Measurements from ENCODE around the gene SLCO3A1.

SLCO3A1 gene

DNA sequence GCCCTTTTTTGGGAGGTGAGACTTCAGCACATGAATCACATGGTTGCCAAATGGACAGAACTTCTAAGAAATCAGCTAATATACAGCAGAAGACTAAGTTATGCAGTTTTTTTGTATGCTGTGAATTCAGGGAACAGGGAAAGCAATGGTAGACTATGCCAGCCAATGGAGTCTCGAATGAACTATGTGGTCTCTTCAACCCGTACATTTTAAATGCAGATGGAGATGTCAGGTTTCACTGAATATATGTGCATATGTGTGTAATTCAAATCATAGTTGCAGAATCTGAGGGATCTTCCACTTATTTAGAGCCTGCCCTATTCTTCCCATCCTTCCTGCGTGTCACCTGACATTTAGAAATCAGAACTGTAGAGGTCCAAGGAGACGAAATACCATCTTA lies 187.9 kb downstream of the SLCO3A1 start:
- no peak for DNase-seq (ENCODE audit: low read depth)
- TF ChIP-seq, protein P1, sequence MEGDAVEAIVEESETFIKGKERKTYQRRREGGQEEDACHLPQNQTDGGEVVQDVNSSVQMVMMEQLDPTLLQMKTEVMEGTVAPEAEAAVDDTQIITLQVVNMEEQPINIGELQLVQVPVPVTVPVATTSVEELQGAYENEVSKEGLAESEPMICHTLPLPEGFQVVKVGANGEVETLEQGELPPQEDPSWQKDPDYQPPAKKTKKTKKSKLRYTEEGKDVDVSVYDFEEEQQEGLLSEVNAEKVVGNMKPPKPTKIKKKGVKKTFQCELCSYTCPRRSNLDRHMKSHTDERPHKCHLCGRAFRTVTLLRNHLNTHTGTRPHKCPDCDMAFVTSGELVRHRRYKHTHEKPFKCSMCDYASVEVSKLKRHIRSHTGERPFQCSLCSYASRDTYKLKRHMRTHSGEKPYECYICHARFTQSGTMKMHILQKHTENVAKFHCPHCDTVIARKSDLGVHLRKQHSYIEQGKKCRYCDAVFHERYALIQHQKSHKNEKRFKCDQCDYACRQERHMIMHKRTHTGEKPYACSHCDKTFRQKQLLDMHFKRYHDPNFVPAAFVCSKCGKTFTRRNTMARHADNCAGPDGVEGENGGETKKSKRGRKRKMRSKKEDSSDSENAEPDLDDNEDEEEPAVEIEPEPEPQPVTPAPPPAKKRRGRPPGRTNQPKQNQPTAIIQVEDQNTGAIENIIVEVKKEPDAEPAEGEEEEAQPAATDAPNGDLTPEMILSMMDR (conservative IDR thresholded peaks at IDR 0.05; ENCODE audit: low read depth, low read length), result no peak
- no peak overlapping the region for H3K4me3 ChIP-seq (ENCODE audit: low read length)

- DNase-seq (ENCODE audit: low read depth), result no peak
- TF ChIP-seq, protein P1 (conservative IDR thresholded peaks at IDR 0.05; ENCODE audit: low read depth, low read length), result no peak
- H3K4me3 ChIP-seq (ENCODE audit: low read length), result no peak overlapping the region
Observed at GRCh38 chr15:92043283-92043682, 189.8 kb downstream of the SLCO3A1 start.

- TF ChIP-seq, protein P1 (conservative IDR thresholded peaks at IDR 0.05; ENCODE audit: low read depth, low read length), result no peak
Observed at GRCh38 chr15:92044203-92044909, 190.8 kb downstream of the SLCO3A1 start.

GRCh38 chr15:92047900-92048299 lies 194.4 kb downstream of the SLCO3A1 start:
- DNase-seq (ENCODE audit: low read depth), result no peak
- no peak overlapping the region for H3K4me3 ChIP-seq (ENCODE audit: low read length)
- TF ChIP-seq, protein P1 (conservative IDR thresholded peaks at IDR 0.05; ENCODE audit: low read depth, low read length), result no peak

More at GRCh38 chr15:92044203-92044909, 190.8 kb downstream of the SLCO3A1 start:
- H3K4me3 ChIP-seq (ENCODE audit: low read length), result no peak overlapping the region
- no peak for DNase-seq (ENCODE audit: low read depth)

DNA sequence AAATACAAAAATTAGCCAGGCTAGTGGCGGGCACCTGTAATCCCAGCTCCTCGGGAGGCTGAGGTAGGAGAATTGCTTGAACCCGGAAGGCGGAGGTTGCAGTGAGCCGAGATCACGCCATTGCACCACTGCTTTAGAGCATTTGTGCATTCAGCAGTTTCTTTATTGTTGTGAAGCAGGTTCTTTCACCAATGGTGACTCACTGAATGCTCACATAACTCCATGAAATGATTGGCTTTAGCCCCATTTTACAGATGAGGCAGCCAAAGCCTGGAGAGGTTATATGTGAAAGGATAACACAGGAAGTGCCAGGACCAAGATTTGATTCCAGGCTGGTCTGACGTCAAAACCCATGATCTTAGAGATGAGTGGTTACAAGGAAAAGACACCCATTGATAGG lies 195.2 kb downstream of the SLCO3A1 start:
- H3K4me3 ChIP-seq (ENCODE audit: low read length), result no peak overlapping the region
- TF ChIP-seq, protein P1 (conservative IDR thresholded peaks at IDR 0.05; ENCODE audit: low read depth, low read length), result no peak
- DNase-seq (ENCODE audit: low read depth), result no peak

DNA sequence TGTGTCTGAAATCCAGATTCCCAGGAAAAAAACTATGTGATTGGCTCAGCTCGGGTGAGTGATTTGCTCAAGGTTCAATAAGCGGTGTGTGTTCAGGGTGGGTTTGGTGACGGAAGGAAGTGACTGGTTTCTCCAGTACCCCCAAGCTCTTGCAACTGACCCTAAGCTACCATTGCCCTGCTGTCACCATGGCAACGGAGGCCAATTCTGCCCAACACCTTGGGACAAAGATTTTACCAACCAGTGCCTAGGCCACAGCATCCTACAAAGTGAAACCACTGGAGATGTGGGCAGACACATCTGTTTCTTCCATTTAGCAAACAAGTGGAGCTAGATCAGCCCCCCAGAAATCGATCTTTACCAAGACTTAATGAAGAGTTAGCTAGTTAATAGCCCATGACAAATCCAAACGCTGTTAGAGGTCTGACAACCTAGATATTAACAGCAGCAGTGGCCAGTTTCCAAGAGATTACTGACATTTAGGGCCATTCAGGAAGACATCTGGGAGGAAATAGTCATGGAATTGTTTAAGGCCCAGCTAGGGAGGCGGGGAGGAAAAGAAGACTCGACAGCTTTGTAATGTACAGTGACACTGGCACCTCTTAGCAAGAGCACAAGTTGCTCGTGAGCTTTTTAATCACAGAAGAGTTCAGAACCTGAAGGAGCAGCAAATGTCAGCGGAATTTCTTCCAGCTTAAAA lies 195.9 kb downstream of the SLCO3A1 start:
- DNase-seq (ENCODE audit: low read depth), result no peak
- H3K4me3 ChIP-seq (ENCODE audit: low read length), result no peak overlapping the region
- TF ChIP-seq, protein P1 (conservative IDR thresholded peaks at IDR 0.05; ENCODE audit: low read depth, low read length), result no peak

Measured in retinal pigment epithelial cell (primary cell).